Germinal center (tissue), 1 donor: ENCODE data around the gene CEP83.
"Not testable (repeated sequence)": the region's sequence is repeated elsewhere in the genome, so short reads cannot be mapped to it uniquely, and the experiment has no call there.

Experiments used
- DNase-seq: peaks from one replicate; pipeline ENCODE4 v3.0.0; 2012; ENCODE audit warnings: mixed read lengths, low spot score

CEP83 gene

GRCh38 chr12:94430304-94430703 is 29.4 kb downstream of the CEP83 start:
- no peak for DNase-seq

DNA sequence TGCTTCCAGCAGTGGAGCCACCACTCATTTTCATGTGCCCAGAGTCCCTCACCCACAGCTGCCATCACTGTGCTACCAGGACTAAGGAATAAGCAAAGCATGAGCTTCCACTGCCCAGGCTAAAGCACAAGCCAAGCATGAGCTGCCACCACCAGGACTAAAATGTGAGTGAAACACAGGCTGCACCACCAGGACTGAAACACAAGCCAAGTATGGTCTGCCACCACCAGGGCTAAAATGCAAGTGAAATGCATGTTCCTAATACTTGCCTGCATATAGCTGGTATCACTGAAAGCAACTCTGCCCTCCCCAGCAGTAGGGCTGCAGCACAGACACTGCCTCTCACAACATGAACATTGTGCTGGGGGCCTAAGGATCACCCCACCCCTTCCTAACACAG is 30.0 kb downstream of the CEP83 start:
- no peak for DNase-seq

DNA sequence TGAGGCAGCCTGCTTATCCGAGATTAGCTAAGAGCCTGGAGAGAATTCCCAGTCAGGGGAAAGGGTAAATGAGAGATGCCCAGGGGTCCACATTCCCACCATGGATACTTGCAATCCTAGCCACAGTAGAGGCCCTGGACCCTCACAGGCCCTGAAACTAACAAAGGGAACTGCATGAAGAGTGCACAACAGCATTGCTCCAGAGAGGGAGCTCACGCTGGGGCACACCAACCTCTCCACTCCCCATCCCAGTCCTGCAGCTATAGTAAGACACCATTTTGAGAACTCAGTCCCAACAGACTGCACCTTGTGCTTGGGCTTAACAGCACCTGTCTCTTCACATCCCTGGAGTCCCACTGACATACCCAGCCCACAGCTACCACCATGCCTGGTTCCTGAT is 30.5 kb downstream of the CEP83 start:
- no peak for DNase-seq

GRCh38 chr12:94427501-94428381 is 31.9 kb downstream of the CEP83 start:
- DNase-seq, result no peak

DNA sequence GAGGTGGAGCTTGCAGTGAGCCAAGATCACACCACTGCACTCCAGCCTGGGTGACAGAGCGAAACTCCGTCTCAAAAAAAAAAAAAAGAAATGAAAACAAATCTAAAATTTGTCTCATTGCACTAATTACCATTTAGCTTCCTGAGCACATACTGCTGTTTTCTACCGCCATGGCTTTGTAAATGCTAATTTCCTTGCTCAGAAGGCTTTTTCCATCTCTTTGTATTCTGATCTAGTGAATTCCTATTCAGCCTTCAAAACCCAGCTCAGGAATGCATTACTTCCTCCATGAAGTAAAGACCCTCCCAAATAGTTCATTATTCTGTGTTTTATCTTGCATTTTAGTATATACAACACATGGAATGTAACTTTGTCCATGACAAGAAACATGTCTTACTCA is 33.6 kb downstream of the CEP83 start:
- DNase-seq, result no peak

- DNase-seq, result not testable (repeated sequence)
Measured at GRCh38 chr12:94424830-94425229, 34.8 kb downstream of the CEP83 start.

DNA sequence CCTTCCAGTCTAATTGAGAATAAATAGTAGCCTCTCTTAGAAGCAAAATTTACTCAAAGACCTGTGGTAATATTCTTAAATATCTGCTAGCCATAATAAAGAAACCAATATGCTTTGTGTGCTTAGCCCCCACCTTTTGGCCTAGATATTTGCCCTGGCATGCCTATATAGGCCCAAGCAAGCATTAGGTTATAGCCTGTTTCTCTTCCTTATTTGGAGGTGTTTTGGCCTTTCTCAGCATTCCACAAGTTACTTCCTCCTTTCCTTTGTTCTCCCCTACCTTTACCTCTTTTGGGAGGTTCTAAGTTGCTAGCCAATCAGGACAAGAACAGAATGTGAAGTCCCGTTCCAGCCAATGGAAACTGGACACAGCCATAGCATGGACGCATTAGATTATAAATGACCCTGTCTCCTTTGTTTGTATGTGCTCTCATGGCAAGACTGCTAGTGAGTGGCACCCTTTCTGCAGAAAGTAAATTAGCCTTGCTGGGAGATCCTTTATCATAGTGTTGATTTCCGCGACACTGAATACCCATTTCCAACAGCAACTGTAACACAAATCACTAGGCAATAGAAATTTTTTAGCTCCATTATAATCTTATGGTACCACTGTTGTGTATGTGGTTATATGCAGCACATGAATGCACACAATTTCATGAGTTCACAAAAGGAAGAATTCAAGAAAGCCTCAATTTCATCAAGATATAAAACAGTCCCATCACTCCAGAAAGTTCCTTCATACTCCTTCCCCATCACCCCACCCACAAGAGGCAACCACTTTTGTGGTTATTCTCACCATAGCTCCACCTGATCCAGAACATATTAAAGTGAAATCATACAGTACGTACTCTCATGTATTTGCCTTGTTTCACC is 37.6 kb downstream of the CEP83 start:
- DNase-seq, result no peak

- DNase-seq, result no peak
Measured at GRCh38 chr12:94418517-94418916, 41.1 kb downstream of the CEP83 start.

GRCh38 chr12:94416613-94417012 is 43.1 kb downstream of the CEP83 start:
- DNase-seq, result no peak

- no peak for DNase-seq
Measured at GRCh38 chr12:94415066-94415465, 44.6 kb downstream of the CEP83 start.

GRCh38 chr12:94405413-94406116 is 54.1 kb downstream of the CEP83 start:
- DNase-seq, result no peak

DNA sequence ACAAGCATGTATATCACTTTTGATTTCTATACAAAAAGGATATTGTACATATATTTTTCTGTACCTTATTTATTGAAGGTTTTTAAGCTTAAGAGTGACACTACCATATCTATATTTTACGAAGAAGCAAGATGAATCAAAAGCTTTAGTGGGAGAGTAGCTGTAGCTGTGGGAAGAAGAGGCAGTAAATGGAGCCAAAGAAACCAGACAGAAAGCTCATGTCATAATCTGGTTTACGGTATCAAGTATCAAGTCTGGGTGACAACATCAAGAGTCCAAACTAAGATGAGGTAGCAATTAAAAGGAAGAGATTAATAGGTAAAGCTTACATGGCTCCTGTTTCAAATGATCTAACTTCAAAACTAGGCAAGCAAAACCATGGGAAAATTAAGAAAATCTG is 54.8 kb downstream of the CEP83 start:
- no peak for DNase-seq

- no peak for DNase-seq
Measured at GRCh38 chr12:94401326-94401725, 58.3 kb downstream of the CEP83 start.

GRCh38 chr12:94398685-94399084 is 61.0 kb downstream of the CEP83 start:
- not testable (repeated sequence) for DNase-seq

GRCh38 chr12:94397401-94397800 is 62.3 kb downstream of the CEP83 start:
- DNase-seq, result no peak

- not testable (repeated sequence) for DNase-seq
Measured at GRCh38 chr12:94396014-94396413, 63.7 kb downstream of the CEP83 start.

DNA sequence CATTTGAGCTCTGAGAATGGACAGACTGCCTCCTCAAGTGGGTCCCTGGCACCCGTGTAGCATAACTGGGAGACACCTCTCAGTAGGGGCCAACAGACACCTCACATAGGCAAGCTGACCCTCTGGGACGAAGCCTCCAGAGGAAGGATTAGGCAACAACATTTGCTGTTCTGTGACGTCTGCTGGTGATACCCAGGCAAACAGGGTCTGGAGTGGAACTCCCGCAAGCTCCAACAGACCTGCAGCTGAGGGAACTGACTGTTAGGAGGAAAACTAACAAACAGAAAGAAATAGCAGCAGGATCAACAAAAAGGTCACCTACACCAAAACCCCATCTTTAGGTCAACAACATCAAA is 69.6 kb downstream of the CEP83 start:
- DNase-seq, result no peak

DNA sequence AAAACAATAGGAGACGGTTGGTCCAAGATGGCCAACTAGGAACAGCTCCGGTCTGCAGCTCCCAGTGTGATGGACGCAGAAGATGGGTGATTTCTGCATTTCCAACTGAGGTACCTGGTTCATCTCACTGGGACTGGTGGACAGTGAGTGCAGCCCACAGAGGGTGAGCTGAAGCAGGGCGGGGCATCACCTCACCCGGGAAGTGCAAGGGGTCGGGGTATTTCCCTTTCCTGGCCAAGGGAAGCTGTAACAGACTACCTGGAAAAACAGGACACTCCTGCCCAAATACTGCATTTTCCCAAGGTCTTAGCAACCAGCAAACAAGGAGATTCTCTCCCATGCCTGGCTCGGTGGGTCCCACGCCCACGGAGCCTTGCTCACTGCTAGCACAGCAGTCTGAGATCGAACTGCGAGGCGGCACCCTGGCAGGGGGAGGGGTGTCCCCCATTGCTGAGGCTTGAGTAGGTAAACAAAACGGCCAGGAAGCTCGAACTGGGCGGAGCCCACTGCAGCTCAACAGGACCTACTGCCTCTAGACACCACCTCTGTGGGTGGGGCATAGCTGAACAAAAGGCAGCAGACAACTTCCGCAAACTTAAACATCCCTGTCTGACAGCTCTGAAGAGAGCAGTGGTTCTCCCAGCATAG is 70.1 kb downstream of the CEP83 start:
- not testable (repeated sequence) for DNase-seq

DNA sequence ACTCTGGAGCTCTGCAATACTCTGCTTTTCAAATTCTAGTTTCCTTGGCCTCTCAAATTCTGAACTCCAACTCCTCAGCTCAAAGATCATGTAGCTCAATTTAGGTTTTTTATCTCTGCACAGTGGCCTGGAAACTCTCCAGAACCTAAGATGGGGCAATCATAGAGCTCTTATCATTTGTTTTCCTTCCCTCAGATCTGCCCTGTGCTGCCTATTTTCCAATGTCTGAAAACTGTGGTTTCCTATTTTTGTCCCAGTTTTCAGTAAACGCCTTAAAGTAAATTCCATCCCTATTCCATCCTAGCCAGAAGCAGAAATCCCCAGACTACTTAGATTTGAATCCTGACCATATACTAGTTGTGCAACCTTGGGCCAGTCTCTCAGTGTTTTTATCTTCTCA is 73.2 kb downstream of the CEP83 start:
- DNase-seq, result no peak

GRCh38 chr12:94384030-94384429 is 75.6 kb downstream of the CEP83 start:
- no peak for DNase-seq

- no peak for DNase-seq
Measured at GRCh38 chr12:94380507-94380906, 79.2 kb downstream of the CEP83 start.
